Testis (tissue), 2 donors: ENCODE data around the gene BACH2.

ENCODE experiments used
- CTCF ChIP-seq, 3 experiments: fragments of 450-650 bp in 2 of 3; fragments of 200-600 bp in 1 of 3; sonication (generic) in 1 of 3; IDR thresholded peaks; one replicate each; pipeline ENCODE4 v1.5.1; 2016 to 2019; ENCODE audit warnings: antibody characterized with exemption in 3 of 3, mild to moderate bottlenecking in 2 of 3, moderate library complexity in 1 of 3
- POLR2A ChIP-seq: fragments of 450-650 bp; IDR thresholded peaks from one replicate; pipeline ENCODE4 v1.6.1; 2017; ENCODE audit warnings: antibody characterized with exemption, mild to moderate bottlenecking, moderate library complexity

- TF ChIP-seq CTCF (IDR thresholded peaks at IDR 0.05) (no peak), POLR2A (no peak)
Observed at GRCh38 chr6:90212274-90212673, 84.4 kb downstream of the BACH2 start.
